ENCODE results near the gene HDAC4.

Gene HDAC4

GRCh38 chr2:239116456-239117246 lies 284.2 kb downstream of the HDAC4 start:
- no peak for DNase-seq

- no peak for DNase-seq
These were observed 285.2 kb downstream of the HDAC4 start for GRCh38 chr2:239115616-239116015.

GRCh38 chr2:239114616-239115265 lies 286.1 kb downstream of the HDAC4 start:
- no peak for DNase-seq

- DNase-seq: no peak
These were observed 286.7 kb downstream of the HDAC4 start for GRCh38 chr2:239114119-239114581.

- no peak for DNase-seq
These were observed 287.2 kb downstream of the HDAC4 start for GRCh38 chr2:239113615-239114014.

GRCh38 chr2:239113171-239113570 lies 287.6 kb downstream of the HDAC4 start:
- DNase-seq: no peak

- no peak for DNase-seq
These were observed 288.6 kb downstream of the HDAC4 start for GRCh38 chr2:239112127-239112774.

GRCh38 chr2:239111401-239112100 lies 289.3 kb downstream of the HDAC4 start:
- no peak for DNase-seq

- DNase-seq: no peak
These were observed 290.2 kb downstream of the HDAC4 start for GRCh38 chr2:239110595-239111048.

GRCh38 chr2:239109928-239110545 lies 290.8 kb downstream of the HDAC4 start:
- no peak for DNase-seq

GRCh38 chr2:239109041-239109927 lies 291.5 kb downstream of the HDAC4 start:
- no peak for DNase-seq

GRCh38 chr2:239108459-239108858 lies 292.4 kb downstream of the HDAC4 start:
- no peak for DNase-seq

- no peak for DNase-seq
These were observed 292.9 kb downstream of the HDAC4 start for GRCh38 chr2:239107936-239108335.

- no peak for DNase-seq
These were observed 293.9 kb downstream of the HDAC4 start for GRCh38 chr2:239106966-239107365.

- peak; percentile 76 to 80 for DNase-seq
These were observed 294.4 kb downstream of the HDAC4 start for GRCh38 chr2:239106314-239106908.

- DNase-seq: no peak
These were observed 295.6 kb downstream of the HDAC4 start for GRCh38 chr2:239105234-239105633.

GRCh38 chr2:239104800-239105199 lies 296.0 kb downstream of the HDAC4 start:
- no peak for DNase-seq

GRCh38 chr2:239103125-239104098 lies 297.4 kb downstream of the HDAC4 start:
- DNase-seq: no peak

GRCh38 chr2:239102266-239102665 lies 298.6 kb downstream of the HDAC4 start:
- no peak for DNase-seq

- no peak for DNase-seq
These were observed 299.0 kb downstream of the HDAC4 start for GRCh38 chr2:239101807-239102206.

Measured in hippocampal formation (tissue), 2 donors.